C4-2B (cell line): ENCODE results near the gene ASB13.

Experiments used
- H3K27ac ChIP-seq: fragments of 450-650 bp; 2 replicates; pipeline ENCODE4 v1.5.1; 2017
- ZFX ChIP-seq: fragments of 450-650 bp; IDR thresholded peaks from 2 replicates; pipeline ENCODE4 v1.6.1; 2017
- TF ChIP-seq, protein P1 (sequence below): fragments of 450-650 bp; conservative IDR thresholded peaks from 2 replicates; pipeline ENCODE4 v1.5.1; 2017; ENCODE audit warnings: mild to moderate bottlenecking

The ASB13 gene

GRCh38 chr10:5601826-5602495 lies 64.4 kb downstream of the ASB13 start:
- no peak for TF ChIP-seq ZFX
- TF ChIP-seq, protein P1, sequence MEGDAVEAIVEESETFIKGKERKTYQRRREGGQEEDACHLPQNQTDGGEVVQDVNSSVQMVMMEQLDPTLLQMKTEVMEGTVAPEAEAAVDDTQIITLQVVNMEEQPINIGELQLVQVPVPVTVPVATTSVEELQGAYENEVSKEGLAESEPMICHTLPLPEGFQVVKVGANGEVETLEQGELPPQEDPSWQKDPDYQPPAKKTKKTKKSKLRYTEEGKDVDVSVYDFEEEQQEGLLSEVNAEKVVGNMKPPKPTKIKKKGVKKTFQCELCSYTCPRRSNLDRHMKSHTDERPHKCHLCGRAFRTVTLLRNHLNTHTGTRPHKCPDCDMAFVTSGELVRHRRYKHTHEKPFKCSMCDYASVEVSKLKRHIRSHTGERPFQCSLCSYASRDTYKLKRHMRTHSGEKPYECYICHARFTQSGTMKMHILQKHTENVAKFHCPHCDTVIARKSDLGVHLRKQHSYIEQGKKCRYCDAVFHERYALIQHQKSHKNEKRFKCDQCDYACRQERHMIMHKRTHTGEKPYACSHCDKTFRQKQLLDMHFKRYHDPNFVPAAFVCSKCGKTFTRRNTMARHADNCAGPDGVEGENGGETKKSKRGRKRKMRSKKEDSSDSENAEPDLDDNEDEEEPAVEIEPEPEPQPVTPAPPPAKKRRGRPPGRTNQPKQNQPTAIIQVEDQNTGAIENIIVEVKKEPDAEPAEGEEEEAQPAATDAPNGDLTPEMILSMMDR = no peak
- H3K27ac ChIP-seq = no peak overlapping the region

- no peak for TF ChIP-seq ZFX
- TF ChIP-seq, protein P1 = no peak
Measured at GRCh38 chr10:5600908-5601307, 65.5 kb downstream of the ASB13 start.

DNA sequence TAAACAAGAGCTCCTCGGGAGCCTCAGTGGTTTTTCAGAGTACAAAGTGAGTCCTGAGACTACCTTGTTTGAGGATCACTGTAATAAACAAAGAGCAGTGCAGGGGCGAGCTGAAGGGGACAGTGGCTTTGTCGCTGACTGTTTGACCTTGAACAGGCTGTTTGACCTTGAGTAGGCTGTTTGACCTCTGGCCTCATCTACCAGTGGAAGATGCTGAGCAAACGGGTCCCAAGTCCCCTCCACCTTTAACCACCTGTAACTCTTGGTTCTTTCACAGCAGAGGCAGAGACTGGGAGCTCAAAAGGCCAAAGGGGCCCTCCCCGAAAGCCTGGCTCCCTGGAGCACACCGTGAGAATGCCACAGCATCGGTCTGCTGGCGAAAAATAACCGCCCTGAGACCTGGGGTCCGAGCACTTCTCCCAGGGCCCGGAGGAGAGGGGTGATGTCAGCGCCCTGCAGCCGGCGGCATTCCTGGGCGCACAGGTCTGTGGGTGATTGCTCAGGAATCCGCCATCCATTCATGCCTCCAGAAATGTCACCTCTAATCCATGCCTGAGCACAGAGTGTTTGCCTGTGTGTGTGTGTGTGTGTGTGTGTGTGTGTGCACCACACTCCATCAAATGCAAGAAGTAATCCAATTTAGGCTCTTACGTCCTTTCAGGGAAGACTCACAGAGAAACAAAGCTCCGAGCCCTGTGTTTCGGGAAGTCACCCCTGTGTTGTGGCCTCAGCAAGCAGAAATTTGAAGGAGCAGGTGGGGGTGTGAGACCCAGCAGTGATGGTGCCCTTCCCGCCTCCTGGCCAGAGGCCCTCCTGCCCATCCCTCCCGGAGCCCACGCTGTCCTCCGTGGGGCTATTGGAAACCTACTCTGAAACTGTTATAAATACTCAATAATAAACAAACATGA lies 66.5 kb downstream of the ASB13 start:
- TF ChIP-seq, protein P1 = no peak
- no peak for TF ChIP-seq ZFX
- no peak overlapping the region for H3K27ac ChIP-seq

More at GRCh38 chr10:5600908-5601307, 65.5 kb downstream of the ASB13 start:
- H3K27ac ChIP-seq = no peak overlapping the region

DNA sequence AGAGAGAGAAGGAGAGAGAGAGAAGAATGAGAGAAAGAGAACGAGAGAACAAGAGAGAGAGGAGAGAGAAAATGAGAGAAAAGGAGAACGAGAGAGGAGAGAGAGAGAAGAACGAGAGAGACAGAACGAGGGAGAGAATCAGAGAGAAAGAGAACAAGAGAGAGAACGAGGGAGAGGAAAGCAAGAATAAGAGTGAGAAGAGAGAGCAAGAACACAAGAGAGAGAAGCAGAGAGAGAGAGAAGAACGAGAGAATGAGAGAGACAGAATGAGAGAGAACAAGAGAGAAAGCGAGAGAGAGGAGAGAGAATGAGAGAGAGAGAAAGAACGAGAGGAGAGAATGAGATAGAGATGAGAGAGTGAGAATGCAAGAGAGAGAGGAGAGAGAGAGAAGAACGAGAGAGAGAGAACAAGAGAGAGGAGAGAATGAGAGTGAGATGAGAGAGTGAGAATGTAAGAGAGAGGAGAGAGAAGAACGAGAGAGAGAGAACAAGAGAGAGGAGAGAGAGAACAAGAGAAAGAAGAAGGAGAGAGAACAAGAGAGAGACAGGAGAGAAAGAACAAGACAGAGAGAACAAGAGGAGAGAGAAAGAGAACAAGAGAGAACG lies 68.2 kb downstream of the ASB13 start:
- TF ChIP-seq ZFX = no peak
- TF ChIP-seq, protein P1 = no peak
- H3K27ac ChIP-seq = no peak overlapping the region

DNA sequence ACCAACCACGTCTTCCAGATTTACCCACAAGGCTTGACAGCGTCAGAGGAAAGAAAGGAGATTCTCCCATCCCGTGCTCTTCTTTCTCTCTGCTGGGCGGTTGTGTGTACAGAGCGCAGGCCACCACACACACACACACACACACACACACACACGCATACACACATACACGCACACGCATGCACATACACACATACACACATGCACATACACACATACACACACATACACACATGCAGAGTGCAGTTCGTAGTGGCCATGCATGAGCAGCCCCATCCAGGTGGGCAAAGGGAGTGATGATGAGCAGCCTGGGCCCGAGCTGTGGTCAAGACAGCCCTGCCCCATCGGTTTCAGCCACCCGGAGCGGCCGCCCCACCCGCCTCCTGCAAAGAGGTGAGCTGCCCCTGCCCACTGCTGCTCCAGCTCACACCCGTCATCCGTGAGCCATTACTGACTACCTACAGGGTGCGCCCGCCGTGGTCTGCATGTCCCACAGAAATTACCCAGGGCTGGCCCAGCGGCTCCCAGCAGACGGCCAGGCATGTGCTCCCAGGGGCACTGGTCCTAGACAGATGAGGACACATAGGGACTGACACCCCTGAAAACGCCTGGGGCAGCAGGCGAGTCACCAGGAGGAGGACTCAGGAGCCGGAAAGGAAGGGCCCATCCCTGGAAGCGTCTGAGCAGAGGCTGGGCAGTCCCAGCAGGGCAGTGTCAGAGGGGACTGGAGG lies 69.6 kb downstream of the ASB13 start:
- no peak for TF ChIP-seq ZFX
- TF ChIP-seq, protein P1 = no peak
- H3K27ac ChIP-seq = no peak overlapping the region

- no peak for TF ChIP-seq ZFX
- TF ChIP-seq, protein P1 = no peak
- no peak overlapping the region for H3K27ac ChIP-seq
Measured at GRCh38 chr10:5595994-5596471, 70.4 kb downstream of the ASB13 start.
